NCI-H345 treated with DMSO at 0.1 percent for 48 hours (cell line): ENCODE data around the gene SLC24A4.

ENCODE experiments used
- DNase-seq: peaks from one replicate; lab custom pipeline; 2025; ENCODE audit not compliant: unreplicated experiment; lab: John Stamatoyannopoulos, UW

SLC24A4 gene

GRCh38 chr14:92323011-92323915 lies at the start of gene SLC24A4:
TSS of gene SLC24A4 (plus strand) at chr14:92323165. CDS start at chr14:92323831, 666 bp downstream.
- DNase-seq, result no peak

DNA sequence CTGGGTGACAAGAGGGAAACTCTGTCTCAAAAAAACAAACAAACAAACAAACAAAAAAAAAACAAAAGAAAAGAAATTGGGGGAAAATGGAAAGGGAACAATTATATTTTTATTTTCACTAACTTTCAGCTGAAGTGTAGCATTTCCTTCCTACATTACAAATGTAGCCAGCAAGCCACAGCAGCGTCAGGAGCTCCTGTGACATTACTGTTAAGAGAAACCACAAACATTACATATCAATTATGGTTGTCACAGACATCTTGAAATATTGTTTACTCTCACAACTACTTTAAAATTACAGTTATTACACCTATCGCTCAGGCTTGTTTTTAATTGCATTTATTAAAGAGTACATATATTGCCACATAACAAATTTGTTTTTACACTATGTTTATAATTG lies 49.8 kb upstream of the SLC24A4 start:
- no peak for DNase-seq

DNA sequence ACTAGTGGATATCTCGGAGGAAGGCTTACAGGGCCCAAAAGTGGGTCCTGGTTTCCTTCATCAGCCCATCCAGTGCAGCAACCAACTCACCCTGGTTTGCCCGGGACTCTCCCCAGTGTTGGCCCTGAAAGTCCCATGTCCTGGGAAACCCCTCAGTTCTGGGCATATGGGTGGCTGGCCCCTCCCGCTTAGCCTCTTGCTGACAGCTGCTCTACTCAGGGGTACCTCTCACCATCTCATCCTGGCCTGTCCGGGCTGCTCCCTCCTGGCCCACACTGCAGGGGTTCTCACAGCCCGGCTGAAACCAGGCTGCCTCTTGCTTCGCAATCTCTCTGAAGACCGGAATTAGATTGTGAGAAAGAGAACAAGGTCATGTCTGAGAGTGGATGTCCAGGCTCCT lies 48.9 kb upstream of the SLC24A4 start:
- DNase-seq, result no peak

GRCh38 chr14:92276074-92276473 lies 46.9 kb upstream of the SLC24A4 start:
- DNase-seq, result no peak

- DNase-seq, result no peak
These were observed 45.9 kb upstream of the SLC24A4 start for GRCh38 chr14:92277031-92277430.

GRCh38 chr14:92280554-92281262 lies 42.3 kb upstream of the SLC24A4 start:
- DNase-seq, result no peak

GRCh38 chr14:92282669-92283068 lies 40.3 kb upstream of the SLC24A4 start:
- DNase-seq, result no peak

DNA sequence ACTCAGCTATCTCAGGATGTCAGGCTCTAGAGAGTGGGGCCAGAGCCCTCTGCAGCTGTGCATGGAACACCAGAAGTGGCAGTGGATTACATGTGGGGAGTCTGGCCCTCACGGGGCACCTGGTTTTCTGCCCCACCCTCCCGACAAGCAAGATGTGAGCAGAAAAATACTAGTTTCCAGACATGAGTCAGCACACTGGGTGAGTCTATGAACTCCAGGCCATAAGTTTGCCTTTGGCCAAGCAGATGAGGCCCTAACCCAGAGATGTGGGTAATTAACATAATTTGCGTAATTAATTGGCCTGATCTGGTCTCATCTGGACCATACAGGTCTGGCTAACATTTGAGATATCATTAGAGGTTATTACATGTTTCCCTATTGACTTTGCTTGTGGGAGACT lies 37.7 kb upstream of the SLC24A4 start:
- DNase-seq, result no peak

GRCh38 chr14:92287987-92288386 lies 35.0 kb upstream of the SLC24A4 start:
- no peak for DNase-seq

DNA sequence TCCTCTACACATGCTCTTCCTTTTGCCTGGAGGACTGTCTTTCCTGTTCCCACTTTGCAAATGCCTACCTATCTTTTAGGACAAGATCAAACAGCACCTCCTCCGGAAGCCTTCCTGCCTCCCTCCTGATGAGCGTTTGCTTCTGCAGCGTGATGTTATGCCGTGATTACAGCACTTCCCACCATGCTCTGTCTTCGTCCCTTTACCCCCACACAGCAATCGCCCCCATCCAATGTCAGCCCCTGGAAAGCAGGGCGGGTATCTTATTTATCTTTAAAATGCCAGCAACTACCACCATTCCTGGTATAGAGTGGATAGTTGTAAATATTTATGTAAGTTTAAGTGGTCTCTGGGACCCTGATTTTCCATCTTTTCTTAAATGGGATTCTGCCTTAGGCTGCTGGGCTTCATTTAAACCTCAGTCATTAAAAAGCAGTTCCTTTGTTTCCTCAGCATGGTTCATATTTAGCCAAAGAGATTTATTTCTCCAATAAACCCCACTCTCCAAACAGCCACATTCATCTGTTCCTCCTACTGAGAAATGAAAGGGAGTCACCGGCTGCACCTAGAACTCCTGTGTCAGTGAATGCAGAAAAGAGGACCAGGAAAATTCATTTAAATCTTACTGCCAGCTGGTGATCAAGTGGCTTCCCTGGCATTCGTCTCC lies 33.8 kb upstream of the SLC24A4 start:
- DNase-seq, result no peak

DNA sequence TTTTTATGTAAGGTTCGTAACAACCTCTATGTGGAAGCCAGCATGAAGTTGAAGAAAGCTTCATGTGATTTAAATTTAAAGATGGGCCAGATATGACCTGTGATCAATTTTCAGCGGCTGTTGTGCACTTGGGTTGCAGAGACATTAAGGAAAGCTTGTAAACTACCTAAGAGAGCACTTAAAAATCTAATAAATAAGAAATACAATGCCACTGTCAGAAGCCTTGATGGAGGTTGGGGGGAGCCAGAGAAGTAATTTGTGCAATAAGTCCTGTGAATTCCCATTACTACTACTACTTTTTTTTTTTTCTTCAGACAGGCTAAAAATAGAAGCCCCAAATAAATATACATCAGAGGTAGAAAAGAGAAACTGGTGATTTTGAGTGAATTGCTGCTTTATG lies 30.3 kb upstream of the SLC24A4 start:
- DNase-seq, result no peak

DNA sequence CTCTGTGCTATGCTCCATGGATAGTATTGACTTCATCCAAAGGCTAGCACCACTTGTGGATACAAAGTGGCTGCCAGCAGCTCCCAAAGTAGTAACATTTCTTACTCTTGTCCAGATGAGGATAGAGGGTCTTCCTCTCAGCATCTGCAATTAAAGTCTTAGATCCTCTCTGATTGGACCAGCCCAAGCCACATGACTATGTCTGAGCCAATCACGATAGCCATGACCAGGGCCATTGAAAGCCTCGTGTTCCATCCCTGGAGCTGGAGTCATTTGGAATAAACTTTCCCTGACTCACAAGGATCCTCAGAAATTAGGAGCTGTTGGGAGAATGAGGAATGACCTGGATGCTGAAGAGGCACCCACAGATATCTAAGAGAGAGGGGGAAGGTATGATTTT lies 28.5 kb upstream of the SLC24A4 start:
- no peak for DNase-seq

- no peak for DNase-seq
These were observed 25.0 kb upstream of the SLC24A4 start for GRCh38 chr14:92297818-92298595.

- DNase-seq, result no peak
These were observed 20.5 kb upstream of the SLC24A4 start for GRCh38 chr14:92302481-92302880.

GRCh38 chr14:92308716-92309115 lies 14.2 kb upstream of the SLC24A4 start:
- no peak for DNase-seq

GRCh38 chr14:92309968-92310530 lies 12.9 kb upstream of the SLC24A4 start:
- no peak for DNase-seq

DNA sequence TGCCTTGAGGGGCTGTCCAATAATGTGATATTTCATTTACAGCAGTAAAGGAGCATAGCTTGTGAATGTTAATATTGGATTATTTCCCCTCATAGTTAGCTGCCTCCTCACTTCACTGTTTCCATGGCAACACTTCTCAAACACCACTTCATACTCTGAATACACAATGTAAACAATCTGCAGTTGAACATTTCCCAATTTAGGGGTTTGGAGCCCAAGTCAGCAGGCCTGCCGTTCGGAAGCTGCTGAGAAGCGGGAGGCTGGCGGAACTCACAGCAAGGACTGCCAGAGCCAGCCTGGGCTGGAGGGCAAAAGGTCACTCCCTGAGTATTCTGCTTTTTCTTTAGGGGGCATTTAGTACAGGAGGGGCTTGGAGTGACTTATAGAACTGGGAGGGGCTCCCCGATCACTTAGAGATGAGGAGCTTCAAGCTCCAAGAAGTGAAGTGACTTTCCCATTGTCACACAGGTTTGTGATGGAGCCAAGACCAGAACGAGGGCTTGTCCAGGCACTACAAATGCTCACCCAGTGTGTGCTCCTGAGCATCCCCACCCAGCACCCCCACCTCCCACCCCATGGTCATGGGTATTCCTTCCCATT lies 12.1 kb upstream of the SLC24A4 start:
- no peak for DNase-seq

- no peak for DNase-seq
These were observed 8.8 kb upstream of the SLC24A4 start for GRCh38 chr14:92314182-92314581.

- no peak for DNase-seq
These were observed 7.7 kb upstream of the SLC24A4 start for GRCh38 chr14:92315050-92315805.

DNA sequence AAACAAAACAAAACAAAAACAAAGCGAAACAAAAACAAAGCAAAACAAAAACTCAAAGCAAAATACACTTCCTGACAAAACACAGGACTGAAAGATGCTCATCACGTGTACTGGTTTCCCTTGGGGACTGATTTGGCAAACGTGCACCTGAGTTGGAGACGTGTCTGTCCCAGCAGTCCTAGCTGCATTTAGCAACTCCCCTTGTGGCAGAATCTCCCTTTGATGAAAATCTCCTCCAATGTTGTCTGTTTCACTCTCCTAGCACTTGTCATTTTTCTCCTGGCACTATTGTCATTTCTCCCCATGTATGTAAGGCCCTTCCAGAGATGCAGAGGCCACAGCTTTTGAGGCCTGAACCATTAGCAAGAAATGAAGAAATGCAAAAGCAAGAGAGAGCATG lies 6.8 kb upstream of the SLC24A4 start:
- no peak for DNase-seq
